Heart right ventricle (tissue), 16 donors: ENCODE data around the gene SYNPO2. TPM values are rescaled to one million over a fixed set of nuclear protein-coding genes. Genes with fewer than 3 reads are reported as not detected.

Experiments used
- ATAC-seq, 8 donors: fragments of 200-7000 bp; cut with Tn5 transposase; one replicate each; pipeline ENCODE4 v1.9.1; 2020; ENCODE audit warnings: mild to moderate bottlenecking in 8 of 8, moderate library complexity in 8 of 8, moderate number of reproducible peaks in 1 of 8
- DNase-seq, 2 donors: peaks; one replicate each; pipeline ENCODE4 v3.0.0-alpha.2; 2020
- H3K27ac ChIP-seq, 10 donors: fragments of 200-600 bp; sonication (generic) in 2 of 10; one replicate each; pipeline versions ENCODE4 v1.5.0 to v1.8.0; 2020 to 2022; ENCODE audit warnings: mild to moderate bottlenecking in 3 of 10
- H3K27me3 ChIP-seq, 7 donors: fragments of 200-600 bp; one replicate each; pipeline ENCODE4 v1.8.0; 2021 to 2022; ENCODE audit warnings: mild to moderate bottlenecking in 2 of 7
- H3K36me3 ChIP-seq, 9 donors: fragments of 200-600 bp; sonication (generic) in 1 of 9; one replicate each; pipeline versions ENCODE4 v1.5.0 to v1.8.0; 2020 to 2022; ENCODE audit warnings: mild to moderate bottlenecking in 2 of 9
- H3K4me1 ChIP-seq, 9 donors: fragments of 200-600 bp; sonication (generic) in 1 of 9; one replicate each; pipeline versions ENCODE4 v1.5.0 to v1.8.0; 2020 to 2022; ENCODE audit warnings: mild to moderate bottlenecking in 4 of 9
- H3K4me3 ChIP-seq, 10 donors: fragments of 200-600 bp; sonication (generic) in 2 of 10; one replicate each; pipeline versions ENCODE4 v1.5.0 to v1.8.0; 2020 to 2022; ENCODE audit warnings: mild to moderate bottlenecking in 7 of 10, moderate library complexity in 2 of 10
- H3K9me3 ChIP-seq, 11 donors: fragments of 200-600 bp in 10 of 11; sonication (generic) in 2 of 11; one replicate each; pipeline versions ENCODE4 v1.5.0 to v1.8.0; 2013 to 2022; ENCODE audit warnings: mild to moderate bottlenecking in 2 of 11, control low read depth in 1 of 11, moderate library complexity in 1 of 11
- WGBS, 2 donors: extraction: QIAGEN DNeasy Blood & Tissue Kit; methylation state at CpG; one replicate each; pipeline ENCODE4 v1.1.7; 2013; ENCODE audit warnings: inconsistent platforms in 1 of 2; 5-methylcytosine and 5-hydroxymethylcytosine counted together
- intact Hi-C, 10 donors: fragments of 100-400 bp; cut with DNase I; formaldehyde crosslinking; loops; one replicate each; pipeline versions ENCODE4 v1.11.1 to v1.14.2; 2022
- polyA plus RNA-seq, 2 donors: library from polyadenylated mRNA; stranded (reverse); fragments of 200-250 nt; gene quantifications; one replicate each; pipeline ENCODE4 v1.2.3, GENCODE V29; 2013
- total RNA-seq, 10 donors: library from RNA; stranded (reverse); fragmentation: NEBNext Ultra II Directional in 3 of 10; extraction: Animal tissue kit (Norgen Biotek cat#: 25700) in 3 of 10; gene quantifications; one replicate each; pipeline versions ENCODE4 v1.2.1 to v1.2.4, GENCODE V29; 2021 to 2023
- TF ChIP-seq, protein P1 (sequence below), 9 donors: fragments of 200-600 bp; sonication (generic) in 2 of 9; IDR thresholded peaks; one replicate each; pipeline versions ENCODE4 v1.5.0 to v1.8.0; 2021 to 2022; ENCODE audit warnings: antibody characterized with exemption in 9 of 9, mild to moderate bottlenecking in 5 of 9, moderate library complexity in 1 of 9
- donor health status: Arrhythmogenic right ventricular cardiomyopathy.
- donor health status: ischemic (EF 13 %, LVEDD 7.1; RV severe dilation, severe dysfunction).
- donor health status: healthy with polysubstance abuse.
- donor health status: DM: no; HTN: yes; CAD: no.
- donor health status: DM: no; HTN: no; CAD: no.
- donor health status: ischemic (EF 25% LVEDD 6.9; RV normal size, moderate dysfunction).
- donor health status: ischemic (EF 25% LVEDD 5.7; RV mildly dilated, moderate dysfunction).
- donor health status: healthy.
- donor health status: DM: yes; HTN: yes; CAD: no.
- donor health status: Ischemic cardiomyopathy.
- donor health status: ischemic (EF 35%, LVEDD 5.7; RV mildly dilated, moderate dysfunction).
- donor health status: nonischemic (EF 11% LVEDD 7.7; RV severe dilation, severe dysfunction).
- donor health status: DM: yes; HTN: yes; CAD: no.
- donor health status: PGD.
- donor health status: ischemic (EF 29% LVEDD 5.4; RV normal size, mild dysfunction).
- donor health status: nonischemic (EF 23%, LVEDD 6.1; RV moderate dilation, normal function).

SYNPO2 gene
- total and polyA plus RNA-seq, 12 donors, result 27.5 to 405 (median 244) TPM

- DNase-seq, result no peak
- no peak for ATAC-seq
- WGBS, 2 donors, result 61 to 64% methylated on average over 6 of the region's 6 CpGs
These were observed 45.4 kb upstream of the SYNPO2 start for GRCh38 chr4:118843237-118843636.

DNA sequence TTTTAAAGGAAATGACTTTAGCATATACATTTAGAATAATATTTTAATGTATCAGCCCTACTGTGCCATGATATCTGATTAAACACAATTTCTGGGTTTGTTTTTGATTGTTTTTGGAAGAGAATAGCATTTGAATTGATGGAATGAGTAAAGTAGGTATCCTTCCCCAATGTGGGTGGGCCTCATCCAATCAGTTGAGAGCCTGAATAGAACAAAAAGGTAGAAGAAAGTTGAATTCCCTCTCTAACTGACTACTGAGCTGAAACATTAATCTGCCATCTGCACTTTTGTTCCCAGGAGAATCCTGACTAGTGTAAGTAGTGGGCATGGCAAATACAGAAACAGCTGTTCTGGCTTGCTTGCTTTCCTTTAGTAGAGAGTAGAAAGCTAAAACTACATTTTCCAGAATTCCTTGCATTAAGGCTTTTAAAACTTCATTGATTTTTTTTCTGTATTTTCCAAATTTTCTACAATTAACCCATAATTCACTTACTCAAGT lies 43.1 kb upstream of the SYNPO2 start:
- no peak overlapping the region for H3K4me3 ChIP-seq
- intact Hi-C loops, result no loop called here
- ATAC-seq (no peak), DNase-seq (no peak)
- no peaks in the 10 kb centered on the region for H3K9me3 ChIP-seq
- no peak overlapping the region for H3K27ac ChIP-seq
- no peaks in the 10 kb centered on the region for H3K36me3 ChIP-seq
- TF ChIP-seq, protein P1, sequence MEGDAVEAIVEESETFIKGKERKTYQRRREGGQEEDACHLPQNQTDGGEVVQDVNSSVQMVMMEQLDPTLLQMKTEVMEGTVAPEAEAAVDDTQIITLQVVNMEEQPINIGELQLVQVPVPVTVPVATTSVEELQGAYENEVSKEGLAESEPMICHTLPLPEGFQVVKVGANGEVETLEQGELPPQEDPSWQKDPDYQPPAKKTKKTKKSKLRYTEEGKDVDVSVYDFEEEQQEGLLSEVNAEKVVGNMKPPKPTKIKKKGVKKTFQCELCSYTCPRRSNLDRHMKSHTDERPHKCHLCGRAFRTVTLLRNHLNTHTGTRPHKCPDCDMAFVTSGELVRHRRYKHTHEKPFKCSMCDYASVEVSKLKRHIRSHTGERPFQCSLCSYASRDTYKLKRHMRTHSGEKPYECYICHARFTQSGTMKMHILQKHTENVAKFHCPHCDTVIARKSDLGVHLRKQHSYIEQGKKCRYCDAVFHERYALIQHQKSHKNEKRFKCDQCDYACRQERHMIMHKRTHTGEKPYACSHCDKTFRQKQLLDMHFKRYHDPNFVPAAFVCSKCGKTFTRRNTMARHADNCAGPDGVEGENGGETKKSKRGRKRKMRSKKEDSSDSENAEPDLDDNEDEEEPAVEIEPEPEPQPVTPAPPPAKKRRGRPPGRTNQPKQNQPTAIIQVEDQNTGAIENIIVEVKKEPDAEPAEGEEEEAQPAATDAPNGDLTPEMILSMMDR (IDR thresholded peaks at IDR 0.05), result no peak
- no peaks in the 10 kb centered on the region for H3K27me3 ChIP-seq
- peaks cover 0 to 4% (median 0%) of the 10 kb centered on the region in 9 donors for H3K4me1 ChIP-seq

More at GRCh38 chr4:118843237-118843636, 45.4 kb upstream of the SYNPO2 start:
- Histone ChIP-seq H3K27me3 (no peaks in the 10 kb centered on the region), H3K4me1 (no peaks in the 10 kb centered on the region), H3K27ac (no peak overlapping the region), H3K36me3 (no peaks in the 10 kb centered on the region), H3K9me3 (no peaks in the 10 kb centered on the region), H3K4me3 (no peak overlapping the region)
- TF ChIP-seq, protein P1 (IDR thresholded peaks at IDR 0.05), result no peak
- intact Hi-C loops, result no loop called here

GRCh38 chr4:118846979-118847378 lies 41.7 kb upstream of the SYNPO2 start:
- H3K27ac ChIP-seq, result no peak overlapping the region
- intact Hi-C loops, result no loop called here
- WGBS, 2 donors, result 85 to 96% methylated on average over 1 of the region's 1 CpG
- H3K27me3 ChIP-seq, result no peaks in the 10 kb centered on the region
- no peak for DNase-seq
- peaks cover 0 to 14% (median 5%) of the 10 kb centered on the region in 9 donors for H3K4me1 ChIP-seq
- no peak for ATAC-seq
- TF ChIP-seq, protein P1 (IDR thresholded peaks at IDR 0.05), result no peak
- no peaks in the 10 kb centered on the region for H3K36me3 ChIP-seq
- H3K9me3 ChIP-seq, result no peaks in the 10 kb centered on the region
- no peak overlapping the region for H3K4me3 ChIP-seq

GRCh38 chr4:118848242-118848641 lies 40.4 kb upstream of the SYNPO2 start:
- peaks cover 0 to 14% (median 5%) of the 10 kb centered on the region in 9 donors for H3K4me1 ChIP-seq
- H3K27me3 ChIP-seq, result no peaks in the 10 kb centered on the region
- H3K36me3 ChIP-seq, result no peaks in the 10 kb centered on the region
- H3K4me3 ChIP-seq, result no peak overlapping the region
- H3K27ac ChIP-seq, result no peak overlapping the region
- H3K9me3 ChIP-seq, result no peaks in the 10 kb centered on the region
- 92 to 97% methylated on average over 7 of the region's 7 CpGs for WGBS, 2 donors
- intact Hi-C loops, result no loop called here
- TF ChIP-seq, protein P1 (IDR thresholded peaks at IDR 0.05), result no peak
- no peak for DNase-seq
- no peak for ATAC-seq
